PC-9 (cell line): Measurements from ENCODE around the gene TMEM30B.

ENCODE experiments used
- EZH2 ChIP-seq: fragments of 200-600 bp; sonication (generic); IDR thresholded peaks from 2 replicates; pipeline ENCODE4 v1.8.0; 2017; ENCODE audit warnings: antibody characterized with exemption, low read depth
- TF ChIP-seq, protein P1 (sequence below): fragments of 200-600 bp; sonication (generic); conservative IDR thresholded peaks from 2 replicates; pipeline ENCODE4 v1.6.1; 2017; ENCODE audit warnings: mixed run types, antibody characterized with exemption, mild to moderate bottlenecking, moderate library complexity

DNA sequence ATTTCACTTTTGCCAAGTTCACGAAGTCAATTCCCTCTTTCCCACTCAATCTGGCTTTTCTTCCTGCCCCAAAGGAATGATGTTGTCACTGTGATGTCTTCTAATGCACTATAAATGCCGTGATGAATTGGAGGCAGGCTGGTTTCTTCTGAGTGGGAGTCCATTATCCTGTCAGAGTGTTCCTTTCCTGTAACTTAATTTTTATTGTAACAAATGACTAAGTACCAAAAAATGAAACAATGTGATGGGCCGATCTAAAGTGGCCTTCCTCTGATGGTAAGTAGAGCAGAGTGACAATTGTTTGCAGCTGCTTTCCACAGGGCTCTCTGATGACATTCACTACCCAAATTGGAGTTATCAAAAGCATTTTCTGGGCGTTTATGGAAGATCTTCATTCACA, 22.2 kb downstream of the TMEM30B start:
- TF ChIP-seq, protein P1, sequence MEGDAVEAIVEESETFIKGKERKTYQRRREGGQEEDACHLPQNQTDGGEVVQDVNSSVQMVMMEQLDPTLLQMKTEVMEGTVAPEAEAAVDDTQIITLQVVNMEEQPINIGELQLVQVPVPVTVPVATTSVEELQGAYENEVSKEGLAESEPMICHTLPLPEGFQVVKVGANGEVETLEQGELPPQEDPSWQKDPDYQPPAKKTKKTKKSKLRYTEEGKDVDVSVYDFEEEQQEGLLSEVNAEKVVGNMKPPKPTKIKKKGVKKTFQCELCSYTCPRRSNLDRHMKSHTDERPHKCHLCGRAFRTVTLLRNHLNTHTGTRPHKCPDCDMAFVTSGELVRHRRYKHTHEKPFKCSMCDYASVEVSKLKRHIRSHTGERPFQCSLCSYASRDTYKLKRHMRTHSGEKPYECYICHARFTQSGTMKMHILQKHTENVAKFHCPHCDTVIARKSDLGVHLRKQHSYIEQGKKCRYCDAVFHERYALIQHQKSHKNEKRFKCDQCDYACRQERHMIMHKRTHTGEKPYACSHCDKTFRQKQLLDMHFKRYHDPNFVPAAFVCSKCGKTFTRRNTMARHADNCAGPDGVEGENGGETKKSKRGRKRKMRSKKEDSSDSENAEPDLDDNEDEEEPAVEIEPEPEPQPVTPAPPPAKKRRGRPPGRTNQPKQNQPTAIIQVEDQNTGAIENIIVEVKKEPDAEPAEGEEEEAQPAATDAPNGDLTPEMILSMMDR, result no peak
- no peak for TF ChIP-seq EZH2
